HG02642 (cell line): ENCODE results near the gene L3HYPDH.

Source experiments
- ATAC-seq: cut with Tn5 transposase; IDR thresholded peaks from one replicate; pipeline ENCODE4 v1.9.1; 2021; ENCODE audit warnings: mild to moderate bottlenecking; ENCODE audit not compliant: unreplicated experiment, poor library complexity

Gene L3HYPDH

DNA sequence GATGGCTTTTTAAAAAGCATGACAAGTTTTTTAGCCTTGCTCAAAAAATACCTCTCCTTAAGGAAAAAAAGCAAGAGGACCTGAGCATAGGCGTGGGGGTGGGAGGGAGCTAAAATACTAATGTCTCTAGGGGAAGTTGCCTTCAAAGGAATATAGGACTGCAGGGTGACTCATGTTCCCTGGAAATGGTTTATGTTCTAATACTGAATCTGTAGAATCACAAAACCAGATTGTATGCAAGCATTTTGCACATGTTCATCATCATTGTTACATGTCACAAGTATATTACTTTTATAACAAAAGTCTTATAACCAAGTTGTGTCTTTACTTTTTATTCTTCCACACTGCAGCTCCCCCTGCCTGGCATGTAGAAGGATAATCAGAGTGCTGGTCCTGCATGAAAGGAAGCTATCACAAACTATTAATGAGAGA, 55.6 kb downstream of the L3HYPDH start:
- ATAC-seq, result no peak

GRCh38 chr14:59427653-59428580, 56.3 kb downstream of the L3HYPDH start:
- no peak for ATAC-seq

- ATAC-seq, result no peak
Measured at GRCh38 chr14:59425322-59425935, 58.8 kb downstream of the L3HYPDH start.

- no peak for ATAC-seq
Measured at GRCh38 chr14:59424341-59425071, 59.7 kb downstream of the L3HYPDH start.
